H1 (cell line): ENCODE data around the gene GALNT18. TPM values are rescaled to one million over a fixed set of nuclear protein-coding genes. Genes with fewer than 3 reads are reported as not detected.

Source experiments
- CTCF ChIA-PET: fragments of 300-600 bp; sonication (Branson Sonifier 250); formaldehyde crosslinking; loops from one replicate; lab custom pipeline; 2021; ENCODE audit not compliant: partially characterized antibody; lab: Charles Lee
- POLR2A ChIA-PET: fragments of 300-600 bp; sonication (Branson Sonifier 250); formaldehyde crosslinking; loops from one replicate; lab custom pipeline; 2021; ENCODE audit warnings: inconsistent platforms; ENCODE audit not compliant: partially characterized antibody; lab: Charles Lee
- DNase-seq, 2 experiments: peaks; one replicate each; pipeline versions ENCODE4 v3.0.0 to v3.0.0-alpha.2; 2010 to 2022; ENCODE audit warnings: low spot score in 2 of 2, low read depth in 1 of 2, mixed read lengths in 1 of 2
- FAIRE-seq: peaks from 2 replicates; lab custom pipeline; 2011; peaks lifted over from hg19 to GRCh38; lab: Jason Lieb, UNC
- H2AFZ ChIP-seq: 2 replicates; pipeline ENCODE4 v1.8.1; 2012; ENCODE audit warnings: low read length, inconsistent platforms
- H2AK5ac ChIP-seq: 2 replicates; pipeline ENCODE4 v1.6.1; 2013; ENCODE audit warnings: low read depth, low read length
- H2BK120ac ChIP-seq: replicated peaks from 2 replicates; pipeline ENCODE3; 2013; ENCODE audit warnings: low read depth, low read length, inconsistent platforms
- H2BK12ac ChIP-seq: 2 replicates; pipeline ENCODE4 v1.6.1; 2013; ENCODE audit warnings: low read depth, low read length
- H2BK15ac ChIP-seq: 2 replicates; pipeline ENCODE4 v1.6.1; 2013; ENCODE audit warnings: low read length
- H2BK20ac ChIP-seq: 2 replicates; pipeline ENCODE4 v1.6.1; 2013; ENCODE audit warnings: low read length
- H2BK5ac ChIP-seq: 2 replicates; pipeline ENCODE4 v1.6.1; 2013; ENCODE audit warnings: low read depth, low read length
- H3K14ac ChIP-seq: 2 replicates; pipeline ENCODE4 v1.6.1; 2013; ENCODE audit warnings: inconsistent platforms; ENCODE audit not compliant: insufficient read length
- H3K18ac ChIP-seq: 2 replicates; pipeline ENCODE4 v1.6.1; 2013; ENCODE audit warnings: low read length; ENCODE audit errors: extremely low read depth
- H3K23ac ChIP-seq: 2 replicates; pipeline ENCODE4 v1.6.1; 2013; ENCODE audit warnings: inconsistent platforms; ENCODE audit not compliant: insufficient read length
- H3K23me2 ChIP-seq: 2 replicates; pipeline ENCODE4 v1.6.1; 2013; ENCODE audit warnings: low read depth, low read length
- H3K27ac ChIP-seq: 2 replicates; pipeline ENCODE4 v1.6.1; 2011; ENCODE audit warnings: low read depth, low read length, inconsistent platforms
- H3K27me3 ChIP-seq, 4 experiments: replicated peaks in 1 of 4; 1 replicate in 1 of 4; 2 replicates in 3 of 4; pipeline versions ENCODE4 v1.6.1 to v1.8.1; 2011 to 2013; ENCODE audit warnings: low read length in 3 of 4, mild to moderate bottlenecking in 3 of 4, inconsistent platforms in 2 of 4, mixed read lengths in 2 of 4, moderate library complexity in 1 of 4; ENCODE audit not compliant: control insufficient read depth in 3 of 4, insufficient read depth in 3 of 4; ENCODE audit errors: extremely low read depth in 1 of 4
- H3K36me3 ChIP-seq, 4 experiments: 2 replicates each; pipeline versions ENCODE4 v1.6.1 to v1.8.1; 2011 to 2013; ENCODE audit warnings: mild to moderate bottlenecking in 4 of 4, low read length in 3 of 4, moderate library complexity in 2 of 4, control low read depth in 1 of 4, inconsistent platforms in 1 of 4; ENCODE audit not compliant: insufficient read depth in 4 of 4, control insufficient read depth in 2 of 4
- H3K4ac ChIP-seq: replicated peaks from 2 replicates; pipeline ENCODE3; 2013; ENCODE audit warnings: low read length, low read depth, mixed read lengths, inconsistent platforms; ENCODE audit not compliant: insufficient read length
- H3K4me1 ChIP-seq, 4 experiments: replicated peaks in 1 of 4; 1 replicate in 1 of 4; 2 replicates in 3 of 4; pipeline versions ENCODE4 v1.6.1 to v1.8.1; 2011 to 2013; ENCODE audit warnings: low read length in 3 of 4, inconsistent platforms in 2 of 4, mixed read lengths in 1 of 4; ENCODE audit not compliant: insufficient read depth in 4 of 4, control insufficient read depth in 3 of 4
- H3K4me2 ChIP-seq, 2 experiments: 2 replicates each; pipeline versions ENCODE4 v1.6.1 to v1.8.1; 2011 to 2013; ENCODE audit warnings: low read depth in 2 of 2, low read length in 2 of 2, control low read depth in 1 of 2, inconsistent platforms in 1 of 2, mild to moderate bottlenecking in 1 of 2; ENCODE audit not compliant: insufficient read depth in 1 of 2
- H3K4me3 ChIP-seq, 4 experiments: fragments of 200-600, 300-600 bp in 1 of 4; sonication (generic), shearing (Covaris generic), sonication (Bioruptor Twin) in 1 of 4; 2 replicates each; pipeline versions ENCODE4 v1.5.1 to v1.8.1; 2011 to 2016; ENCODE audit warnings: low read length in 4 of 4, low read depth in 3 of 4, control low read depth in 2 of 4, inconsistent platforms in 2 of 4, mild to moderate bottlenecking in 2 of 4, mixed read lengths in 1 of 4, moderate library complexity in 1 of 4; ENCODE audit not compliant: insufficient read depth in 2 of 4; ENCODE audit errors: extremely low read depth in 1 of 4
- H3K56ac ChIP-seq: replicated peaks from 2 replicates; pipeline ENCODE3; 2013; ENCODE audit warnings: low read depth, mild to moderate bottlenecking, mixed read lengths, low read length, inconsistent platforms; ENCODE audit not compliant: insufficient read length
- H3K79me1 ChIP-seq: 2 replicates; pipeline ENCODE4 v1.6.1; 2013; ENCODE audit warnings: low read depth, low read length, control low read depth
- H3K79me2 ChIP-seq, 2 experiments: 2 replicates each; pipeline versions ENCODE4 v1.6.1 to v1.8.1; 2012 to 2013; ENCODE audit warnings: low read length in 2 of 2, mild to moderate bottlenecking in 2 of 2, inconsistent platforms in 1 of 2; ENCODE audit not compliant: insufficient read depth in 2 of 2, control insufficient read depth in 1 of 2
- H3K9ac ChIP-seq, 4 experiments: replicated peaks in 1 of 4; 1 replicate in 1 of 4; 2 replicates in 3 of 4; pipeline versions ENCODE4 v1.6.1 to v1.8.1; 2011 to 2013; ENCODE audit warnings: low read depth in 3 of 4, low read length in 3 of 4, control low read depth in 2 of 4, mild to moderate bottlenecking in 2 of 4, moderate library complexity in 2 of 4, inconsistent platforms in 1 of 4; ENCODE audit errors: extremely low read depth in 1 of 4
- H3K9me3 ChIP-seq, 2 experiments: 2 replicates each; pipeline versions ENCODE4 v1.6.1 to v1.8.1; 2012 to 2013; ENCODE audit warnings: mild to moderate bottlenecking in 2 of 2, moderate library complexity in 2 of 2, control low read depth in 1 of 2, inconsistent platforms in 1 of 2, low read depth in 1 of 2, low read length in 1 of 2, mixed read lengths in 1 of 2; ENCODE audit not compliant: insufficient read depth in 2 of 2
- H4K20me1 ChIP-seq, 2 experiments: replicated peaks in 1 of 2; 2 replicates each; pipeline versions ENCODE3 to v1.8.1; 2011 to 2013; ENCODE audit warnings: inconsistent platforms in 2 of 2, low read length in 2 of 2, mild to moderate bottlenecking in 1 of 2; ENCODE audit not compliant: insufficient read depth in 2 of 2, control insufficient read depth in 1 of 2
- H4K5ac ChIP-seq: 2 replicates; pipeline ENCODE4 v1.6.1; 2013; ENCODE audit warnings: low read length, low read depth, mixed read lengths, inconsistent platforms; ENCODE audit not compliant: insufficient read length
- H4K8ac ChIP-seq: 2 replicates; pipeline ENCODE4 v1.8.0; 2013; ENCODE audit warnings: mild to moderate bottlenecking, moderate library complexity, low read length, inconsistent platforms; ENCODE audit not compliant: insufficient read depth; ENCODE audit errors: extremely low read depth
- H4K91ac ChIP-seq: replicated peaks from 2 replicates; pipeline ENCODE3; 2013; ENCODE audit warnings: low read length, mixed read lengths, inconsistent platforms; ENCODE audit not compliant: insufficient read length
- ATF2 ChIP-seq: IDR thresholded peaks from 2 replicates; pipeline ENCODE4 v1.6.1; 2012; ENCODE audit warnings: low read length, inconsistent platforms
- BCL11A ChIP-seq, 2 experiments: IDR thresholded peaks; one replicate each; pipeline ENCODE4 v1.6.1; 2011; ENCODE audit warnings: low read depth in 2 of 2, low read length in 2 of 2, mild to moderate bottlenecking in 2 of 2
- CBX8 ChIP-seq: fragments of 300-800, 300-1000 bp; sonication (generic); IDR thresholded peaks from 2 replicates; pipeline ENCODE4 v1.7.1; 2016; ENCODE audit warnings: low read depth, low read length, borderline replicate concordance
- CTCF ChIP-seq, 3 experiments: IDR thresholded peaks; 1 replicate in 2 of 3; 2 replicates in 1 of 3; pipeline versions ENCODE4 v1.5.1 to v1.6.1; 2011; ENCODE audit warnings: low read length in 3 of 3, mild to moderate bottlenecking in 3 of 3, inconsistent platforms in 2 of 3, low read depth in 1 of 3, moderate library complexity in 1 of 3; ENCODE audit not compliant: insufficient read depth in 1 of 3; ENCODE audit errors: control extremely low read depth in 1 of 3
- GABPA ChIP-seq: IDR thresholded peaks from 2 replicates; pipeline ENCODE4 v1.6.1; 2011; ENCODE audit warnings: mild to moderate bottlenecking, low read length, moderate library complexity, borderline replicate concordance; ENCODE audit not compliant: insufficient read depth
- GTF2F1 ChIP-seq: IDR thresholded peaks from 2 replicates; pipeline ENCODE4 v1.6.1; 2012; ENCODE audit warnings: low read depth, low read length, improper control_type of control experiment, borderline replicate concordance
- SIN3A ChIP-seq, 2 experiments: IDR thresholded peaks in 1 of 2; conservative IDR thresholded peaks in 1 of 2; 2 replicates each; pipeline ENCODE4 v1.6.1; 2011 to 2012; ENCODE audit warnings: low read length in 2 of 2, improper control_type of control experiment in 1 of 2, low read depth in 1 of 2, mild to moderate bottlenecking in 1 of 2
- TAF7 ChIP-seq: optimal IDR thresholded peaks from 2 replicates; pipeline ENCODE3; 2011; ENCODE audit warnings: low read depth, mild to moderate bottlenecking, inconsistent platforms, low read length, moderate library complexity, borderline replicate concordance
- TCF12 ChIP-seq: IDR thresholded peaks from 2 replicates; pipeline ENCODE4 v1.6.1; 2011; ENCODE audit warnings: low read depth, mild to moderate bottlenecking, low read length
- WGBS, 2 experiments: shearing (Covaris generic) in 1 of 2; methylation state at CpG; one replicate each; pipeline versions ENCODE4 v1.1.6 to v1.1.7; 2013 to 2015; ENCODE audit warnings: low lambda C conversion rate in 2 of 2, mixed read lengths in 2 of 2, inconsistent platforms in 1 of 2, low coverage in 1 of 2, missing lambda C conversion rate in 1 of 2; ENCODE audit not compliant: insufficient replicate concordance in 2 of 2, insufficient coverage in 1 of 2, insufficient read length in 1 of 2; ENCODE audit errors: extremely low coverage in 1 of 2, missing lambda C conversion rate in 1 of 2; 5-methylcytosine and 5-hydroxymethylcytosine counted together
- polyA plus RNA-seq, 7 experiments: library from polyadenylated mRNA; depleted of rRNA in 3 of 7; stranded (reverse) in 5 of 7; unstranded in 2 of 7; fragments of >200 nt in 5 of 7; fragments of 200-250 nt in 2 of 7; gene quantifications; 1 replicate in 5 of 7; 2 replicates in 1 of 7; 4 replicates in 1 of 7; pipeline versions ENCODE4 v1.2.1 to v1.2.3, GENCODE V29; 2011 to 2013; ENCODE audit warnings: missing spikeins in 2 of 7, mixed read lengths in 2 of 7
- total RNA-seq: library from RNA; stranded (reverse); fragmentation: NEBNext Ultra II Directional; extraction: Animal tissue kit (Norgen Biotek cat#: 25700); gene quantifications from 2 replicates; pipeline ENCODE4 v1.2.1, GENCODE V29; 2021

The GALNT18 gene
- total and polyA plus RNA-seq, 2 of the 8 experiments (the other 6 are each of a cell fraction or from before 2014, with no cell fraction given): 6.0 to 9.4 TPM

DNA sequence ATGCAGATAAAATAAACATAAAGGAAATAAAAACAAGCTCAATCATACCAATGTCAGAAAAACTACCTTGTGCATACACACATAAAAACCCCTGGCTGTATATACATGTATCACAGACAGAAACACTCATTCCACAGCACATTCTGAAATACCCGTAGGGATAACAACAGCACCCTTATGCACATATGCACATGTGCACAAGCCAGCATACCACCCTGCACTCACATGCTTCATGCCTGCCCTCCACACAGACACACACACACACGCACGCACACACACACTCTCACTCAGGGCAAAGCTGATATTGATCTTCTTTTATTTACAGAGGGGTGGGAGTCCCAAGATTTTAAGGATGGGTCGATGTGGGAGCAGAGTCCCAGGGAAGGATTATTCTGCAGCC lies 360.9 kb downstream of the GALNT18 start:
- WGBS, 2 experiments: 85% methylated on average over 4 of the region's 4 CpGs; no CpG with 5 or more reads in 1 of the 2 experiments
- POLR2A ChIA-PET: no interaction called here
- Histone ChIP-seq H3K18ac (no peak overlapping the region), H3K27me3 (no peaks in the 10 kb centered on the region), H4K91ac (no peak overlapping the region), H2BK120ac (no peak overlapping the region), H2BK5ac (no peak overlapping the region), H3K4ac (no peak overlapping the region), H3K14ac (no peak overlapping the region), H4K8ac (no peak overlapping the region), H3K36me3 (no peaks in the 10 kb centered on the region; a peak in 1 of 8 replicates), H3K79me2 (no peaks in the 10 kb centered on the region), H3K4me1 (peaks cover 0 to 7% (median 2%) of the 10 kb centered on the region in 4 experiments; a peak in 3 of 7 replicates), H3K56ac (no peak overlapping the region), H2BK20ac (no peak overlapping the region), H3K9me3 (no peaks in the 10 kb centered on the region), H3K9ac (no peak overlapping the region), H3K4me2 (no peak overlapping the region), H2BK12ac (no peak overlapping the region), H3K79me1 (no peaks in the 10 kb centered on the region), H3K27ac (no peak overlapping the region), H4K5ac (no peak overlapping the region), H2AFZ (0 out of 2 replicates have a peak overlapping the region, but pooled peaks have one; percentile 91), H3K23me2 (no peaks in the 10 kb centered on the region; the same call in 1 of the 2 replicates), H2BK15ac (no peak overlapping the region), H2AK5ac (no peak overlapping the region), H3K4me3 (no peak overlapping the region), H4K20me1 (no peaks in the 10 kb centered on the region), H3K23ac (no peak overlapping the region)
- FAIRE-seq (no peak), DNase-seq (no peak)
- CTCF ChIA-PET: interaction anchor here (0.6 to 1.9 kb wide), 7 partner anchors 26 to 527 kb away, joined by 3 to 5 read pairs (median 4); no protein-coding TSS in a partner anchor
- TF ChIP-seq BCL11A (IDR thresholded peaks at IDR 0.05; ENCODE audit: low read depth in 2 of 2, low read length in 2 of 2) (no peak), TCF12 (no peak), CTCF (IDR thresholded peaks at IDR 0.05; ENCODE audit: control extremely low read depth in 1 of 3, insufficient read depth in 1 of 3, low read depth in 1 of 3, low read length in 3 of 3) (no peak), SIN3A (conservative IDR thresholded peaks at IDR 0.05 in 1 of 2, IDR thresholded peaks at IDR 0.05 in 1 of 2; ENCODE audit: low read depth in 1 of 2, low read length in 2 of 2) (no peak), CBX8 (no peak), GABPA (no peak), ATF2 (no peak), GTF2F1 (no peak), TAF7 (no peak)
